Activated naive CD4-positive, alpha-beta T cell treated with anti-CD3 and anti-CD28 coated beads, Interleukin-2, amount 50 U/mL, for 24 hours (primary cell): ENCODE results near the gene AGBL4.

Experiments
- H3K27ac Mint-ChIP-seq: one replicate; pipeline ENCODE4 v1.8.0; 2021; ENCODE audit warnings: mild to moderate bottlenecking, mixed read lengths
- H3K27me3 Mint-ChIP-seq: one replicate; pipeline ENCODE4 v1.8.0; 2021; ENCODE audit warnings: mixed read lengths
- H3K36me3 Mint-ChIP-seq: one replicate; pipeline ENCODE4 v1.8.0; 2021; ENCODE audit warnings: mixed read lengths
- H3K4me1 Mint-ChIP-seq: one replicate; pipeline ENCODE4 v1.8.0; 2021; ENCODE audit warnings: mixed read lengths
- H3K4me3 Mint-ChIP-seq: one replicate; pipeline ENCODE4 v1.8.0; 2021; ENCODE audit warnings: mild to moderate bottlenecking, mixed read lengths
- H3K9me3 Mint-ChIP-seq: one replicate; pipeline ENCODE4 v1.8.0; 2021; ENCODE audit warnings: mixed read lengths

Gene AGBL4

GRCh38 chr1:48595613-48596012, 1428.1 kb downstream of the AGBL4 start:
- Mint-ChIP-seq H3K36me3 (no peaks in the 10 kb centered on the region), H3K27me3 (no peaks in the 10 kb centered on the region), H3K9me3 (no peaks in the 10 kb centered on the region), H3K4me1 (no peaks in the 10 kb centered on the region), H3K27ac (no peak overlapping the region), H3K4me3 (no peak overlapping the region)

GRCh38 chr1:48592330-48592729, 1431.4 kb downstream of the AGBL4 start:
- H3K9me3 Mint-ChIP-seq, result no peaks in the 10 kb centered on the region
- no peaks in the 10 kb centered on the region for H3K36me3 Mint-ChIP-seq
- H3K4me1 Mint-ChIP-seq, result no peaks in the 10 kb centered on the region
- no peak overlapping the region for H3K4me3 Mint-ChIP-seq
- no peak overlapping the region for H3K27ac Mint-ChIP-seq
- H3K27me3 Mint-ChIP-seq, result peaks cover 1% of the 10 kb centered on the region

GRCh38 chr1:48591181-48591580, 1432.6 kb downstream of the AGBL4 start:
- Mint-ChIP-seq H3K27ac (no peak overlapping the region), H3K27me3 (peaks cover 1% of the 10 kb centered on the region), H3K36me3 (no peaks in the 10 kb centered on the region), H3K4me3 (no peak overlapping the region), H3K9me3 (no peaks in the 10 kb centered on the region), H3K4me1 (no peaks in the 10 kb centered on the region)

GRCh38 chr1:48588061-48588460, 1435.7 kb downstream of the AGBL4 start:
- no peaks in the 10 kb centered on the region for H3K36me3 Mint-ChIP-seq
- H3K9me3 Mint-ChIP-seq, result no peaks in the 10 kb centered on the region
- peaks cover 3% of the 10 kb centered on the region for H3K27me3 Mint-ChIP-seq
- H3K27ac Mint-ChIP-seq, result no peak overlapping the region
- no peaks in the 10 kb centered on the region for H3K4me1 Mint-ChIP-seq
- no peak overlapping the region for H3K4me3 Mint-ChIP-seq

- Mint-ChIP-seq H3K4me1 (no peaks in the 10 kb centered on the region), H3K9me3 (no peaks in the 10 kb centered on the region), H3K36me3 (no peaks in the 10 kb centered on the region), H3K27ac (no peak overlapping the region), H3K27me3 (peaks cover 5% of the 10 kb centered on the region), H3K4me3 (no peak overlapping the region)
Observed at GRCh38 chr1:48582408-48582807, 1441.3 kb downstream of the AGBL4 start.

- peaks cover 5% of the 10 kb centered on the region for H3K27me3 Mint-ChIP-seq
- no peak overlapping the region for H3K27ac Mint-ChIP-seq
- H3K4me3 Mint-ChIP-seq, result no peak overlapping the region
- H3K9me3 Mint-ChIP-seq, result no peaks in the 10 kb centered on the region
- H3K36me3 Mint-ChIP-seq, result no peaks in the 10 kb centered on the region
- no peaks in the 10 kb centered on the region for H3K4me1 Mint-ChIP-seq
Observed at GRCh38 chr1:48581270-48581669, 1442.5 kb downstream of the AGBL4 start.

GRCh38 chr1:48576565-48576964, 1447.2 kb downstream of the AGBL4 start:
- Mint-ChIP-seq H3K36me3 (no peaks in the 10 kb centered on the region), H3K4me3 (no peak overlapping the region)

GRCh38 chr1:48572646-48573258, 1451.0 kb downstream of the AGBL4 start:
- H3K27ac Mint-ChIP-seq, result no peak overlapping the region
- H3K4me1 Mint-ChIP-seq, result no peaks in the 10 kb centered on the region
- H3K9me3 Mint-ChIP-seq, result no peaks in the 10 kb centered on the region
- H3K4me3 Mint-ChIP-seq, result no peak overlapping the region
- H3K36me3 Mint-ChIP-seq, result no peaks in the 10 kb centered on the region
- H3K27me3 Mint-ChIP-seq, result peaks cover 4% of the 10 kb centered on the region

More at GRCh38 chr1:48576565-48576964, 1447.2 kb downstream of the AGBL4 start:
- Mint-ChIP-seq H3K27me3 (peaks cover 4% of the 10 kb centered on the region), H3K4me1 (no peaks in the 10 kb centered on the region), H3K9me3 (no peaks in the 10 kb centered on the region), H3K27ac (no peak overlapping the region)

- no peaks in the 10 kb centered on the region for H3K36me3 Mint-ChIP-seq
- H3K27ac Mint-ChIP-seq, result no peak overlapping the region
- peaks cover 4% of the 10 kb centered on the region for H3K27me3 Mint-ChIP-seq
- H3K4me3 Mint-ChIP-seq, result no peak overlapping the region
- H3K4me1 Mint-ChIP-seq, result no peaks in the 10 kb centered on the region
- no peaks in the 10 kb centered on the region for H3K9me3 Mint-ChIP-seq
Observed at GRCh38 chr1:48572134-48572533, 1451.6 kb downstream of the AGBL4 start.

GRCh38 chr1:48571303-48571987, 1452.3 kb downstream of the AGBL4 start:
- Mint-ChIP-seq H3K4me1 (no peaks in the 10 kb centered on the region), H3K36me3 (no peaks in the 10 kb centered on the region), H3K9me3 (no peaks in the 10 kb centered on the region), H3K27me3 (peaks cover 4% of the 10 kb centered on the region), H3K27ac (no peak overlapping the region), H3K4me3 (no peak overlapping the region)

GRCh38 chr1:48570568-48570967, 1453.2 kb downstream of the AGBL4 start:
- Mint-ChIP-seq H3K4me1 (no peaks in the 10 kb centered on the region), H3K27me3 (peaks cover 4% of the 10 kb centered on the region), H3K4me3 (no peak overlapping the region), H3K9me3 (no peaks in the 10 kb centered on the region), H3K27ac (no peak overlapping the region), H3K36me3 (no peaks in the 10 kb centered on the region)

GRCh38 chr1:48568501-48568900, 1455.3 kb downstream of the AGBL4 start:
- H3K4me1 Mint-ChIP-seq, result no peaks in the 10 kb centered on the region
- H3K9me3 Mint-ChIP-seq, result no peaks in the 10 kb centered on the region
- H3K27ac Mint-ChIP-seq, result no peak overlapping the region
- H3K36me3 Mint-ChIP-seq, result no peaks in the 10 kb centered on the region
- H3K4me3 Mint-ChIP-seq, result no peak overlapping the region
- H3K27me3 Mint-ChIP-seq, result peaks cover 2% of the 10 kb centered on the region

GRCh38 chr1:48566492-48566891, 1457.3 kb downstream of the AGBL4 start:
- Mint-ChIP-seq H3K4me3 (no peak overlapping the region), H3K27me3 (peaks cover 2% of the 10 kb centered on the region), H3K27ac (no peak overlapping the region), H3K4me1 (no peaks in the 10 kb centered on the region), H3K36me3 (no peaks in the 10 kb centered on the region), H3K9me3 (no peaks in the 10 kb centered on the region)

GRCh38 chr1:48563021-48563420, 1460.7 kb downstream of the AGBL4 start:
- Mint-ChIP-seq H3K4me3 (no peak overlapping the region), H3K4me1 (no peaks in the 10 kb centered on the region), H3K27ac (no peak overlapping the region), H3K27me3 (peaks cover 4% of the 10 kb centered on the region), H3K36me3 (no peaks in the 10 kb centered on the region), H3K9me3 (no peaks in the 10 kb centered on the region)

- Mint-ChIP-seq H3K4me1 (no peaks in the 10 kb centered on the region), H3K36me3 (no peaks in the 10 kb centered on the region)
Observed at GRCh38 chr1:48561444-48561843, 1462.3 kb downstream of the AGBL4 start.

GRCh38 chr1:48560577-48560976, 1463.2 kb downstream of the AGBL4 start:
- no peaks in the 10 kb centered on the region for H3K9me3 Mint-ChIP-seq

More at GRCh38 chr1:48561444-48561843, 1462.3 kb downstream of the AGBL4 start:
- Mint-ChIP-seq H3K27me3 (peaks cover 4% of the 10 kb centered on the region), H3K27ac (no peak overlapping the region), H3K9me3 (no peaks in the 10 kb centered on the region), H3K4me3 (no peak overlapping the region)

More at GRCh38 chr1:48560577-48560976, 1463.2 kb downstream of the AGBL4 start:
- no peaks in the 10 kb centered on the region for H3K36me3 Mint-ChIP-seq
- H3K27me3 Mint-ChIP-seq, result peaks cover 4% of the 10 kb centered on the region
- H3K27ac Mint-ChIP-seq, result no peak overlapping the region
- no peak overlapping the region for H3K4me3 Mint-ChIP-seq
- H3K4me1 Mint-ChIP-seq, result no peaks in the 10 kb centered on the region
